Right cardiac atrium (tissue), 5 donors: Measurements from ENCODE around the gene TSPAN1. TPM values are rescaled to one million over a fixed set of nuclear protein-coding genes. Genes with fewer than 3 reads are reported as not detected.
A peak's percentile ranks its signal among the peaks of the same experiment; 100 is the strongest.

ENCODE experiments used
- ATAC-seq, 2 donors: fragments of 200-7000 bp; cut with Tn5 transposase; one replicate each; pipeline versions ENCODE4 v1.8.0 to v1.9.1; 2020; ENCODE audit warnings: moderate library complexity in 2 of 2, mild to moderate bottlenecking in 1 of 2
- DNase-seq, 3 donors: peaks; one replicate each; pipeline ENCODE4 v3.0.0-alpha.2; 2020
- H3K27ac ChIP-seq: one replicate; pipeline ENCODE4 v1.5.1; 2013; ENCODE audit warnings: mild to moderate bottlenecking, low read length, control low read depth, moderate library complexity
- H3K27me3 ChIP-seq: one replicate; pipeline ENCODE4 v1.6.1; 2013; ENCODE audit not compliant: control insufficient read depth, insufficient read depth
- H3K4me1 ChIP-seq: one replicate; pipeline ENCODE4 v1.6.1; 2013; ENCODE audit warnings: low read length; ENCODE audit not compliant: control insufficient read depth, insufficient read depth
- H3K4me3 ChIP-seq: one replicate; pipeline ENCODE4 v1.5.1; 2013; ENCODE audit warnings: low read length, control low read depth
- H3K9me3 ChIP-seq: one replicate; pipeline ENCODE4 v1.6.1; 2013; ENCODE audit warnings: low read length; ENCODE audit not compliant: control insufficient read depth
- WGBS: extraction: QIAGEN DNeasy Blood & Tissue Kit; methylation state at CpG from one replicate; pipeline ENCODE4 v1.1.7; 2013; 5-methylcytosine and 5-hydroxymethylcytosine counted together
- intact Hi-C, 4 donors: fragments of 100-400 bp; cut with DNase I; formaldehyde crosslinking; loops; one replicate each; pipeline versions ENCODE4 v1.11.0 to v1.14.0; 2022 to 2023
- polyA plus RNA-seq: library from polyadenylated mRNA; stranded (reverse); fragments of 200-250 nt; gene quantifications from one replicate; pipeline ENCODE4 v1.2.3, GENCODE V29; 2013
- total RNA-seq, 4 donors: library from RNA; stranded (reverse); fragmentation: NEBNext Ultra II Directional; extraction: Animal tissue kit (Norgen Biotek cat#: 25700); gene quantifications; one replicate each; pipeline ENCODE4 v1.2.1, GENCODE V29; 2021
- donor health status: healthy with polysubstance abuse.
- donor health status: DM: no; HTN: yes; CAD: no.
- donor health status: DM: no; HTN: no; CAD: no.
- donor health status: DM: no; HTN: yes; CAD: no; lungs with severe emphysema.
- donor health status: DM: yes; HTN: yes; CAD: no.

Gene TSPAN1
- total and polyA plus RNA-seq, 5 donors: 1.0 to 2.4 (median 1.3) TPM

GRCh38 chr1:46179138-46180081 lies 4.5 kb downstream of the TSPAN1 start:
- H3K27ac ChIP-seq: peak overlapping the region; percentile 7
- H3K4me3 ChIP-seq: no peak overlapping the region
- no peaks in the 10 kb centered on the region for H3K9me3 ChIP-seq
- peaks cover 16% of the 10 kb centered on the region for H3K4me1 ChIP-seq
- 12% methylated on average over 10 of the region's 10 CpGs for WGBS
- intact Hi-C loops: loop anchor here (2.0 to 10.0 kb wide), 5 partner anchors 43 to 143 kb away; partner anchors contain the start of gene PIK3R3 (in 1 of the 4)
- H3K27me3 ChIP-seq: no peaks in the 10 kb centered on the region
- peak; percentile 75 to 88 (median 81) for DNase-seq
- ATAC-seq: peak; percentile 82 to 84

DNA sequence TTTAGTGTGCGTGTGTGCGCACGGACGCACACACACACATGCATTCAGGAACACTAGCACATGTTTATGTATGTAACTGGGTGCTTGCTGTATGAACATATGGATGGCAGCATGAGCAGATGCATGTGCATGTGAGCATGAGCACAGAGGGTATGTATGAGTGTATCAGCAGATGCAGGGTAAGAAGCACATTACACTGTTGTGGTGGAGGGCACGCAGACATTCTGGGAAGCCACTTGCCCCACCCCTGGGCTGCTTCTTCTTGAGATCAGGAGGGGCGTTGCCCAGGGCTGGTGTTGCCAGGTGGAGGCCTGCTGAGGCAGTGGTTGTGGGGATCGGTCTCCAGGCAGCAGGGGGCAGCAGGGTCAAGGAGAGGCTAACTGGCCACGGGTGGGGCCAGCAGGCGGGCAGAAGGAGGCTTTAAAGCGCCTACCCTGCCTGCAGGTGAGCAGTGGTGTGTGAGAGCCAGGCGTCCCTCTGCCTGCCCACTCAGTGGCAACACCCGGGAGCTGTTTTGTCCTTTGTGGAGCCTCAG lies 5.3 kb downstream of the TSPAN1 start:
- H3K4me3 ChIP-seq: no peak overlapping the region
- H3K27ac ChIP-seq: no peak overlapping the region
- intact Hi-C loops: loop anchor here in 3 of 4 donors (2.0 kb wide), 2 partner anchors 43 to 143 kb away; no protein-coding TSS in a partner anchor
- WGBS: 65% methylated on average over 12 of the region's 12 CpGs
- H3K27me3 ChIP-seq: no peaks in the 10 kb centered on the region
- DNase-seq (peak in 1 of 3 donors; percentile 58), ATAC-seq (peak; percentile 2 to 7)
- no peaks in the 10 kb centered on the region for H3K9me3 ChIP-seq
- H3K4me1 ChIP-seq: peaks cover 11% of the 10 kb centered on the region

DNA sequence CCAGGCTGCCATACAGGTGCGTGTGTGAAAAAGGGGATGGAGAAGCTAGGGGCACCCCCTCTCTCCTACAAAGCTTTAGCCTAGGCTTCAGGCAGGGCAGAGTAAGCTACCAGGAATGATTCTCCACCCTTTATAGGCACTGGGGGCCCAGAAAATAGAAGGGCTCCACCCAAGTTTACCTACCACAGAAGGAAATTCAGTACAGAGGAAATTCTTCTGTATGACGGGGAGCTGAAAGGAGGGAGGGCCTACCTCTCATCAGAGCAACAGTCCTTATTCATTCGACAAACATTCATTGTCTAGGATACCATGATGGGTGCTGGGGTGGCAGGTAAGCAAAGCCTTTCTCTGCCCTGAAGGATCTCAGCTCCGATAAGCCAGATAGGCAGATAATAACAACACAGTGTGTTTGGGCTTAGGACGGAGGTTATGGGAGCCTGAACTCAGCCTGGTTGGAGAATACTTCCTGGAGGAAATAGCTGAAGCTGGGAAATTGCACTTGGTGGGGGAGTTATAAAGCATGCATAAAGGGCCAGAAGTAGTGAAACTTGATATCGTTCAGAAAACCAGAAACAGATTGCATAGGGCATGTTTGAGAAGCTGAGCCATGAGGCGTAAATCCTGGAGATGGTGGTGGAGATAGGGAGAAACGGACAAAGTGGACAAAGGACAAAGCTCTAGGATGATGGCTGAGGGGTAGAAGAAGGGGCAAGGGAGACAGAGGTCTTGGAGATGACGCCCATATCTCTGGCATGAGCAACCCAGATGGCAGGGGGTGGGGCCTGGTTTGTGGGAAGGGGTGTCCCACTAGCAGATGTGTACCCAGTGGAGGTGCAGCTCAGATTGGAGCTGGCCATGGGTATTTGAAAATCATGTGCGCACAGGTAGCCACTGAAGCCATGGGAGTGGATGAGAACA lies 6.7 kb downstream of the TSPAN1 start:
- Histone ChIP-seq H3K4me1 (peaks cover 13% of the 10 kb centered on the region), H3K27ac (no peak overlapping the region), H3K4me3 (no peak overlapping the region), H3K27me3 (no peaks in the 10 kb centered on the region), H3K9me3 (no peaks in the 10 kb centered on the region)
- no peak for ATAC-seq
- 67% methylated on average over 10 of the region's 10 CpGs for WGBS
- intact Hi-C loops: loop anchor here in 3 of 4 donors (2.0 kb wide), 2 partner anchors 41 to 145 kb away; no protein-coding TSS in a partner anchor
- DNase-seq: no peak

DNA sequence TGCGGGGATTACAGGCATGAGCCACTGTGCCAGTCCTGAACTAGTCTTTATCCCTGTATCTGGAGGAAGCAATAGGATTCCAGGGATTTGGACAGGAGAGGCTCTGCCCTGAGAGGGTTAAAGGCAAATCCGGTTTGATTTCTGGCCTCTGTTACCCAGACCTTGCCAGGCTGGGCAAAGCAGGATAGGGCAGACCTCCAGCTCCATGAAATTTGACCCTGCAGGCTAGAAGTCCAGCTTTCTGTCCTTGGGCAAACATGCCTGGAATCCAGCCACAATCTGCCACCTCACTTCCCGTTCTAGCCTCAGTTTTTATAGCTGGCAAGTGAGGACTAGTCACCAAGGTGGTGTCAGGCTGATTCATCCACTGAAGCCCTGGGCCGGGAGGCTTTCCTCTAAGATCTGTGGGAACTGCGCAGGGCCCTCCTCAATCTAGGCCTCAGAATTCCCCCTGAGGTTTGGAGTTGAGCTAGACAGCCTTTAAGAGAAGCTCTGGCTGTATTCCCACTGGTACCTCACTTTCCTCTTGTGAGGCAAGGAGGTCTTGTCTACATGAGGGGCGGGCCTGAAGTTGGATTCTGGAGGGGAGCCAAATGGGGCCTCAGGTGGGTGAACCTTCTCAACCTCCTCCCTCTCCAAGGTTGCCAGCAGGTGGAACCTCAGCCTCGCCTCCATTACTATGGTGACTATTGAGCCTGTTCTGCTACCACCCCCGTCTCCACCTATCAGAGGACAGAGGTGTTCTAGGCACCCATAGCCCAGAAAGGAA lies 8.4 kb downstream of the TSPAN1 start:
- H3K27ac ChIP-seq: peak overlapping the region; percentile 85
- intact Hi-C loops: no loop called here
- DNase-seq (peak; percentile 75 to 80 (median 80)), ATAC-seq (peak; percentile 54 to 68)
- peaks cover 13% of the 10 kb centered on the region for H3K4me1 ChIP-seq
- no peak overlapping the region for H3K4me3 ChIP-seq
- no peaks in the 10 kb centered on the region for H3K9me3 ChIP-seq
- 55% methylated on average over 8 of the region's 8 CpGs for WGBS
- H3K27me3 ChIP-seq: no peaks in the 10 kb centered on the region

DNA sequence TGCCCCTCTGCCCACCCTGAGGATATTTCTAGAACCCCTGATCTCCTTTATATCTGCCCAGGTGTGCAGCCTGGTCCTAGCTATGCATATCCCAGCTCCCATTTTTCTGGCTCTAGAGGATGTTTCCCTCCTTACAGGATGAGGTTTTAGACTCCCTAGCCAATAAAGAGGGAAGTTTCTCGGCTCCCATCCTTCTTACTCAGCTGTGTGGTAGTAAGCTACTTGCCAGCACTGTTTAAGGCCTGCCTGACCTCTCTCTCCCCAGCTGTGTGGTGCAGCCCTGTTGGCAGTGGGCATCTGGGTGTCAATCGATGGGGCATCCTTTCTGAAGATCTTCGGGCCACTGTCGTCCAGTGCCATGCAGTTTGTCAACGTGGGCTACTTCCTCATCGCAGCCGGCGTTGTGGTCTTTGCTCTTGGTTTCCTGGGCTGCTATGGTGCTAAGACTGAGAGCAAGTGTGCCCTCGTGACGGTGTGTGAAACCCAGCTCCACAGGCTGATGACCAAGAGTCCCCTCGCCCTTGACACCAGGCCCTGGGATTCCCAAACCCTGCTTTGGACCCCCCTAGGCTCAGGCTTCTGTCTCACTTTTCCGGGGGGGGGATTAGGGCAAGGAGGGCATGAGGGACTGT lies 9.2 kb downstream of the TSPAN1 start:
- DNase-seq (no peak), ATAC-seq (no peak)
- Histone ChIP-seq H3K9me3 (no peaks in the 10 kb centered on the region), H3K27ac (peak overlapping the region; percentile 85), H3K4me1 (peaks cover 13% of the 10 kb centered on the region), H3K4me3 (no peak overlapping the region), H3K27me3 (no peaks in the 10 kb centered on the region)
- 82% methylated on average over 12 of the region's 12 CpGs for WGBS
- intact Hi-C loops: no loop called here

DNA sequence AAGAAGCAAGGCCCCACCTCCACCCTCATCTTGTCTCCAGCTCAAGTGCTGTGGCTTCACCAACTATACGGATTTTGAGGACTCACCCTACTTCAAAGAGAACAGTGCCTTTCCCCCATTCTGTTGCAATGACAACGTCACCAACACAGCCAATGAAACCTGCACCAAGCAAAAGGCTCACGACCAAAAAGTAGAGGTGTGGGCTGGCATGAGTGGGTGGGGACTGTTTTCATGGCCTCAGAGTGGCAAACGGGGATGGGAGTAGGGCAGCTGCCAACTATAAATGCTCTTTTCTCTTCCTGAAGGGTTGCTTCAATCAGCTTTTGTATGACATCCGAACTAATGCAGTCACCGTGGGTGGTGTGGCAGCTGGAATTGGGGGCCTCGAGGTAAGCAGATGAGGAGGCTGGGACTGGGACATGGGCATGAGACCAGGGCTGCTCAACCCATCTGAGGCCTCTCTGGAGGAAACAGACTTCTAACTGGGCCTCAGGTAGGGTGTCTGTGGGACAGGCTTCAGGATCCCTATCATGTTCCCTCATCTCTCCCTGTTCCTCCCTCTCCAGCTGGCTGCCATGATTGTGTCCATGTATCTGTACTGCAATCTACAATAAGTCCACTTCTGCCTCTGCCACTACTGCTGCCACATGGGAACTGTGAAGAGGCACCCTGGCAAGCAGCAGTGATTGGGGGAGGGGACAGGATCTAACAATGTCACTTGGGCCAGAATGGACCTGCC lies 10.2 kb downstream of the TSPAN1 start:
- Histone ChIP-seq H3K4me3 (no peak overlapping the region), H3K27ac (peak overlapping the region; percentile 28), H3K27me3 (no peaks in the 10 kb centered on the region), H3K9me3 (no peaks in the 10 kb centered on the region), H3K4me1 (peaks cover 13% of the 10 kb centered on the region)
- intact Hi-C loops: no loop called here
- ATAC-seq: no peak
- no peak for DNase-seq
- 70% methylated on average over 7 of the region's 7 CpGs for WGBS

GRCh38 chr1:46186076-46186475 lies 11.2 kb downstream of the TSPAN1 start:
- intact Hi-C loops: no loop called here
- H3K4me3 ChIP-seq: no peak overlapping the region
- H3K27ac ChIP-seq: no peak overlapping the region
- no peaks in the 10 kb centered on the region for H3K27me3 ChIP-seq
- H3K4me1 ChIP-seq: peaks cover 13% of the 10 kb centered on the region
- no peak for DNase-seq
- 84% methylated on average over 2 of the region's 2 CpGs for WGBS
- no peaks in the 10 kb centered on the region for H3K9me3 ChIP-seq
- ATAC-seq: no peak

DNA sequence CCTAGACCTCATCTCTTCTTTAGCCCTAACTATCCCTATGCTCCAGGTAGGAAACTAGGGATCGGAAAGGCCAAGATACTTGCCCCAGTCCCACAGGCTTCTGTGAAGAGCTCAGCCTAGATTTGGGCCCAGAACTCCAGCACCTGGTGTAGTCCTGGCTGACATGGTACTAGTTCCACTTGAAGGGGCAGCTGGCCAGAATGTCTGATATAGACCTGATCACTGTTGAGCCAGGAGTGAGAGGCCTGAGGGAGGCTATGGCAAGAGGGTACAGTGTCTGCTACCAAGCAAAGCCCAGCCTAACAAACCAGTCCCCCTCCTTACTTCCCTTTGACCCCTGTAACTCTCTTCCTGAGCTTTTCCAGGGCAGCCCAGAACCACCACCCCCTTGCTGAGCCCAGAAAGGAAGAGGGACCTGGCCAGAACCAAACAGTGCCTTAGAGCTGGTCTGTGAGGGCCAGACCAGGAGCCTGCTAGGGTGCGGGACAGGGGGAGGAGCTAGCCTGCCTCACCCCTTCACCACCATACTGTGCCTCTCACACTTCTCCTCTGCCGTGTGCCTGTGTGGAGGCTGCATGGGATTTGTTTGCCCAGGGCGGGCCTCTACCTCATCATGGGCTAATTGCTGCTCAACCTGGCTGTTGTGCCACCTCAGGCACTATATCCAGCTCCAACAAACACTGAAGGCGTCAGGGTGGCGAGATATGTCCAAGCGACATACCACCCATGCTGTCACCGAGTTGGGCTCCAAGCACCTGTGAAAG lies 12.4 kb downstream of the TSPAN1 start:
- ATAC-seq (peak in 1 of 2 donors; percentile 19), DNase-seq (peak in 1 of 3 donors; percentile 7)
- intact Hi-C loops: no loop called here
- Histone ChIP-seq H3K27ac (peak overlapping the region; percentile 14), H3K27me3 (no peaks in the 10 kb centered on the region), H3K9me3 (no peaks in the 10 kb centered on the region), H3K4me1 (peaks cover 13% of the 10 kb centered on the region), H3K4me3 (no peak overlapping the region)
- WGBS: 75% methylated on average over 8 of the region's 8 CpGs
